Eye (tissue), 1 donor: Measurements from ENCODE around the gene RNF217.
"Not testable (repeated sequence)": the region's sequence is repeated elsewhere in the genome, so short reads cannot be mapped to it uniquely, and the experiment has no call there.

Experiments used
- DNase-seq: peaks from one replicate; pipeline ENCODE4 v3.0.0-alpha.2; 2015

The RNF217 gene

DNA sequence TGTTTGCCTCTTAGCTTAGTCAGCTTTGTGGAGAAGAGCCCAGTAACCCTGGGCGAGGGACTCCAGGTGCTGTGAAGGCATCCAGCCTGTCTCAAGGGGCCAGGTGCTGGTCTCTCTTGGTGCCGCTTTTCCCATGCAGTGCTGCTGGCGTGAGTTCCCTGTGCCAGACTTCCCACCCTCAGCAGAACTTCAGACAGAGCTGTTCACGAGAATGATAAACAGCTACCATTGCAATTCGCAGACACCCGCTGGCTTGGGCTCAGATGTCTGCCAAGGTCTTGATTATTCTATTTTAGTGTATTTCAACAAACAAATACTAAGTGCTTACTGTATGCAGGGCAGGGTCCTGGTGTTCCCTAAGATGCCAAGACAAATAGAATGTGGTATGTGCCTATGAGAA is 57.7 kb downstream of the RNF217 start:
- DNase-seq: no peak

GRCh38 chr6:125020385-125020784 is 58.1 kb downstream of the RNF217 start:
- no peak for DNase-seq

DNA sequence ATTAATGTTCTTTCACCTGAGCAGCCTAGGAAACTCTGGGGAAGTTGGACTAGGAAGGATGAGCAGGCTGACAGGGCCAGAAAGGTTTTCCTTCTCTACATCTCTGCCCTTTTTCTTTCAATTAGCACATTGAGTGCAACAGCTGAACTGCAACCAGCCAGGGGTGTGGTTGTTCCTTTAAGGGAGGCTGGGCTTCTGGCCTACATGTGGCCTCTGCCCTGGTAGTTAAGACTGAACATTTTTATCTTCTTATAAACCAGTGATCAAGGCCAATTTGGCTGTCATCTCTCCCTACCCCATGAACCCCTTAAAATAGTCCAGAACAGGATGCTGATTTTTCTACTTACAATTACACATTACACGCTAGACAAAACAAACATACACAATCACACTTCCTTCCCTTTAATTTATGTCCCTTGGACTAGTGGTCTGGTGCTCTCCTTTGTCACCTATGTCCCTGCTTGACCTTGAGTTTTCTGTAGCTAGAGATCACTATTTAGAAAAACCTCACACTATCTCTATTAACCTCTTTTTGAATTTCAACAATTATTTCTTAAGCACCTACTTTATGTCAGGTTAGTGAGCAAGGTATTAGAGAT is 60.3 kb downstream of the RNF217 start:
- no peak for DNase-seq

- no peak for DNase-seq
Measured at GRCh38 chr6:125025164-125025854, 63.1 kb downstream of the RNF217 start.

DNA sequence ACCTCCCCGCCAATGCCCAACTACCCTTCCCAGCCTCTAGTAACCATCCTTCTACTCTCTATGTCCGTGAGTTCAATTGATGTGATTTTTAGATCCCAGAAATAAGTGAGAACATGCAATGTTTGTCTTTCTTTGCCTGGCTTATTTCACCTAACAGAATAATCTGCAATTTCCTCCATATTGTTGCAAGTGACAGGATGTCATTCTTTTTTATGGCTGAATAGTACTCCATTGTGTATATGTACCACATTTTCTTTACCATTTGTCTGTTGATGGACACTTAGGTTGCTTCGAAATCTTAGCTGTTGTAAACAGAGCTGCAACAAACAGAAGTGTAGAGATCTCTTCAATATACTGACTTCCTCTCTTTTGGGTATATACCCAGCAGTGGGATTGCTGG is 65.0 kb downstream of the RNF217 start:
- no peak for DNase-seq

- no peak for DNase-seq
Measured at GRCh38 chr6:125030969-125031368, 68.7 kb downstream of the RNF217 start.

GRCh38 chr6:125031385-125031784 is 69.1 kb downstream of the RNF217 start:
- no peak for DNase-seq

DNA sequence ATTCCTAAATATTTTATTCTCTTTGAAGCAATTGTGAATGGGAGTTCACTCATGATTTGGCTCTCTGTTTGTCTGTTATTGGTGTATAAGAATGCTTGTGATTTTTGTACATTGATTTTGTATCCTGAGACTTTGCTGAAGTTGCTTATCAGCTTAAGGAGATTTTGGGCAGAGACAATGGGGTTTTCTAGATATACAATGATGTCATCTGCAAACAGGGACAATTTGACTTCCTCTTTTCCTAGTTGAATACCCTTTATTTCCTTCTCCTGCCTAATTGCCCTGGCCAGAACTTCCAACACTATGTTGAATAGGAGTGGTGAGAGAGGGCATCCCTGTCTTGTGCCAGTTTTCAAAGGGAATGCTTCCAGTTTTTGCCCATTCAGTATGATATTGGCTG is 72.7 kb downstream of the RNF217 start:
- not testable (repeated sequence) for DNase-seq

GRCh38 chr6:125036486-125036885 is 74.2 kb downstream of the RNF217 start:
- not testable (repeated sequence) for DNase-seq

GRCh38 chr6:125037827-125038226 is 75.6 kb downstream of the RNF217 start:
- no peak for DNase-seq

DNA sequence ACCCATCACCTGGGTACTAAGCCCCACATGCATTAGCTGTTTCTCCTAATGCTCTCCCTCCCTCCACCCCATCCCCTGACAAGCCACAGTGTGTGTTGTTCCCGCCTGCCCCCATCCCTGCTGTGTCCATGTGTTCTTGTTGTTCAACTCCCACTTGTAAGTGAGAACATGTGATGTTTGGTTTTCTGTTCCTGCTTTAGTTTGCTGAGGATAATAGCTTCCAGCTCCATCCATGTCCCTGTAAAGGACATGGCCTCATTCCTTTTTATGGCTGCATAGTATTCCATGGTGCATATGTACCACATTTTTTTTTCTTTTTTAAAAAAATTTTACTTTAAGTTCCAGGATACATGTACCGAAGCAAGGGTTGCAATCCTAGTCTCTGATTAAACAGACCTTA is 76.7 kb downstream of the RNF217 start:
- DNase-seq: no peak

DNA sequence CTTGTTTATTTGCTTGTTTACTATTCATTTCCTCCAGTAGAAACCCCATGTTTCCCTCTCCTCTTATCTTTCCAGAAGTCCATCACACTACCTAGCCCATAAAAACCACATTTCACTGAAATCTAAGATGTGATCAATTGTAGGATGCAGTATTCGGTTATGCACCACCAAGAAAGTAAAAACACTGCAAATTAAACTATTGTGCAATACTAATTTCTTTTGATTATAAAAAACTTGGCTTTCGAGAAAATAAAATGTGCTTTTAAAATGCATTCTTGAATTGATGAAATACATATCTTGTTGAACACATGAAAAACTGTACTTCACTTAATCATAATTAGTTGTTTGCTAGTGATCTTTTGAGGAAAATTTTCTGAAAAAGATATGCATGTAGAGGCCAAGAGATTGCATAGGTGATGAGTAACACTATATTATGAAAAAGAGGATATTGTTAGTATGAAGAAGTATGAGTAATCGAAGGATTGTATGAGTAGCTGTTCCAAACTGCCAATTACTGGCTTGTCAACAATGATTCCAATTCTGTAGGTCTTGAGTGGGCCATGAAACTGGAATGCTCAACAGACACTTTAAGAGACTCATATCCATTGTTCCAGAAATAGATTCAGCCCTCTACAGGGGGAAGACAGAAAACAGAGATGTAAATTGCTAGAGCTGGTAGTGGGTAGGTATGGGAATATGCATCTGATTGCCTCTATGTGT is 79.7 kb downstream of the RNF217 start:
- DNase-seq: no peak

- DNase-seq: no peak
Measured at GRCh38 chr6:125044066-125044465, 81.8 kb downstream of the RNF217 start.

- DNase-seq: no peak
Measured at GRCh38 chr6:125044667-125045066, 82.4 kb downstream of the RNF217 start.

DNA sequence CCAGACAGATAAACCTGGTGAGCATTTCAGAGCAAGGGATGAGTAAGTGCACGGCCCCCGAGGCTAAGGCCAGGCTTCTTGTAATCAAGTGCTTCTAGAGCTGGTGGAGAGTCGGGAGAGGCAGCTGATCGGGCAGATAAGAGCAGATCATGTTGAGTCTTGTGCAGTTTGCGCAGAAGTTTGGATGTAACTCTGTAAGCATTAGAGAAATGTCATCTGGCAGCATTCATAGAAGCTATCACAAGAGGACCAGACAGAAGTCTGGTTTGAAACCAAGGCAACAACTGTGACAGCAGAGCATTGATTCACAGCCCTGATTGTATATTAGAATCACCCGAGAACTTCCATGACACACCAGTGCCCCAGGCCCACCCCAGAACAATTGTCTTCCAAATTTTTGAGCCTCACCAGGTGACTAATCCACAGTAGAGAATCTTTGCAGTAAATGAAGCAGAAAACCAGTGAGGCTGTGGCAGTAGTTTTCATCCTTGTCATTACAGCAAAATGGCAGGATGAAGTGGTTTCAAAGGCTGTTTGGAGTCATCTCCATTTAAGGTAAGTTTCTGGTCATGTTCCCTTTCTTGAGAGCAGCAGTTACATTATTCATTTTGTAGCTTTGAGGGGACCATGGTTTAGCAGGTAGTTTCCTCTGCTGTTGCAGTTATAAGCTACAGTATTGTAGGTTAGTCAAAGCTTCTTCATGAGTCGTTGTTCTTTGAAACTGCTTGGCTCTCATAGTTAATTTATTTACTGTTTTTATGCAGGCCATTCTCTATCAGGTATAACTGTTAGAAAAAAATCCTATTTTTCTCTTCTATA is 84.1 kb downstream of the RNF217 start:
- DNase-seq: peak; percentile 19

DNA sequence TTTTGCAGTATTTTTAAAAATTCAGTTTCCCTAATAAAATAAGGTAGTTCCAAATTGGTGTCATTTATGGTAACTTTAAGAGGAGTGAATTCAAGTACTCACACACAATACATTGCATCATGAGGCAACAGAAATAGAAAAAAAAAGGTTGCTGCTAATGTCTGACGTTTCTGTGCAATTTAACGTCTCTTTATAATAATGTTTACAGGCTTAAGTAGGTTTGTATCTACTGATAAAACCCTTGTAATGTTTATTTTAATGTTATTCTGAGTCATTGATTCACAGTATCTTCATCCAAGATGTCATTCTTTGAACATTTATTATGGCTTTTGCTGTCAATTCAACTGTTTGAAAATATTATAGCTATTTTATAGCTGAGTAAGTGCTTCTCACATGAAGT is 86.0 kb downstream of the RNF217 start:
- no peak for DNase-seq

DNA sequence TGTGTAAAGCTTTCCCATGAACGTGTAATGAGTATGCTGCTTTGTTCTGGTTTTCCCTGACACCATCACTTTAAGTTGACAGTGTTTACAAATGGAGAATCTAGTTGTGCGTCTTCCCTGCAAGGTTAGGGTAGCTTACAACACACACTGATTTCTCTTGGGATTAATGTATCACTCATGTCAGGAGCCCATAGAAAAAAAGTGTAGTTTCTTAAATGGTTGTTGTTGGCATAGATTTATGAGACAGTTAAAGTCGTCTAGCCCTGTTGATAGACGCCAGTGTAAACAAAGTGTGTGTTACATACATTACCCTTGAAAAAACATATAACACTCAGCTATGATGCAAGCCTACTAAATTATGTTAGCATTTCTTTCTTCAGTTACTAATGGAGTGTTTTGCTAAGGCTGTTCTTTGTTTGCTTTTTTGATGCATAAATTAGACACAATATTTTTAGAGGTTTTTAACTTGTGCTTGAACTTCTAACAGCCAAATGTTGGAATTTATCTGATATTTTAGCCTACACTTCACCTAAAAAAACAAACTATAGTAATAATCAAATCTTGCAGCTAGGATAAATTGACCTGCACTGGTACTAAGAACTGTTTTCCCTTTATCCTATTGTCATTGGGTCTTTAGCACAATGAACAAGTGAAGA is 88.6 kb downstream of the RNF217 start:
- no peak for DNase-seq

GRCh38 chr6:125053809-125054208 is 91.6 kb downstream of the RNF217 start:
- DNase-seq: no peak

- DNase-seq: no peak
Measured at GRCh38 chr6:125054331-125054730, 92.1 kb downstream of the RNF217 start.

DNA sequence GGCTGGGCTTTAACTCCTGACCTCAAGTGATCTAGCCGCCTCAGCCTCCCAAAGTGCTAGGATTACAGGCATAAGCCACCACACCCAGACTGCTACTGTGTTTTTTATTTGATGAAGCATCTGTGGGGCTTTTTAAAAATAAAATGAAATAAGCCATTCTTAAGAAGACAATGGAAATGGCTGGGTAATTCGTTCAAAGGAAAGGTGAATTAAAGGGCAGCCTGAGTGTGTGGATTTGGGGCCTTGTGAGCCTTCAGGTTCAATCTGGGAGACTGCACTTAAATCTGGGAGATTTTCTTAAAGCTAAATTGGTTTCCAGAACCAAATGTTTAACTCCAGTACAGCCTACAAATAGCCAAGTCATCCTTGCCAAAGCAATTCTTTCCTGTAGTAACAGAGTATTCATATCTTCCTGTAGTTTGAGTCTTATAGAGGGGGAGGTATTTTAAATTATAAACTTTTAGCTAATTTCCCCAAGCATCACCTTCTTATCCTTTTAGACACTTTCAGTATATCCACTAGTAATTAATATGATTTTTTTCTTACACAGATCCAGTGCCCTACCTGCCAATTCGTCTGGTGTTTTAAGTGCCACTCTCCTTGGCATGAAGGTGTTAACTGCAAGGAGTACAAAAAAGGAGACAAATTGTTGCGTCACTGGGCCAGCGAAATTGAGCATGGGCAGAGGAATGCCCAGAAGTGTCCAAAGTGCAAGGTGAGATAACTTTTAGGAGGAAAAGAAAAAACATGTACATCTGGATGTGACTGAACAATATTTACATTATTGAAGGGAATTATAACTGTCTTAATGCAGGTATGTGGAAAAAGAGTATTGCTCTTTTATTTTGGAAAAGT is 95.4 kb downstream of the RNF217 start:
- DNase-seq: no peak

GRCh38 chr6:125058546-125058945 is 96.3 kb downstream of the RNF217 start:
- DNase-seq: no peak

DNA sequence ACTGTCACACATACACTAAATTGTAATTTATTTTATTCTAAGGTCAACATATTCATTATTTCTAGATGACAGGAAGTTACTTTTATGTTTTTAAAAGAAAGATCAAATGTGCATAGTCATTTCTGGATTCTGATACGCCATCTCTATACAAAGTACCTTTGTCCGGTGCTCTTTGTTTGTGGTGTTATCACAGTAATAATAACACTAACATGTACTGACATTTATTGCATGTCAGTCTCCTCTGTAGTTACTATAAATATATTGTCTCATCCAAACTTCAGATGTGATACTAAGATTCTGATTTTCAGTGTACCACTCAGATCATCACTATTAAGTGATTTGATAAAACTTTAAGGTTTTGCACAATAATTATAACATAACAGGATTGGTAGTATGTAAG is 101.1 kb downstream of the RNF217 start:
- DNase-seq: no peak
